Cardiac muscle cell (in vitro differentiated cells and primary cell): ENCODE results near the gene CDH11. TPM values are rescaled to one million over a fixed set of nuclear protein-coding genes. Genes with fewer than 3 reads are reported as not detected.
A peak's percentile ranks its signal among the peaks of the same experiment; 100 is the strongest.

Experiments
- DNase-seq, 2 donors: peaks; one replicate each; pipeline versions ENCODE4 v3.0.0 to v3.0.0-alpha.2; 2010 to 2017; ENCODE audit warnings: low read depth in 1 of 2, low spot score in 1 of 2
- H3K27ac ChIP-seq: fragments of 200-600 bp; sonication (generic); 2 replicates; pipeline ENCODE4 v1.5.1; 2016
- H3K27me3 ChIP-seq: fragments of 200-600 bp; sonication (generic); 2 replicates; pipeline ENCODE4 v1.6.0; 2016; ENCODE audit warnings: control low read depth
- H3K36me3 ChIP-seq: fragments of 200-600 bp; sonication (generic); 2 replicates; pipeline ENCODE4 v1.5.1; 2016; ENCODE audit warnings: control low read depth
- H3K4me1 ChIP-seq: fragments of 200-600 bp; sonication (generic); 2 replicates; pipeline ENCODE4 v1.8.1; 2017; ENCODE audit warnings: low read depth, mild to moderate bottlenecking, mixed run types
- H3K4me3 ChIP-seq: fragments of 200-600 bp; sonication (generic); 2 replicates; pipeline ENCODE4 v1.5.1; 2016; ENCODE audit warnings: mild to moderate bottlenecking
- H3K9me3 ChIP-seq: fragments of 200-600 bp; sonication (generic); 2 replicates; pipeline ENCODE4 v1.5.1; 2017; ENCODE audit warnings: low read depth, mild to moderate bottlenecking, control low read depth
- polyA plus RNA-seq: library from polyadenylated mRNA; unstranded; fragments of >200 nt; fragmentation: Nextera tagmentation; extraction: Ambion mirVana; gene quantifications from 2 replicates; pipeline ENCODE4 v1.2.1, GENCODE V29; 2016
- total RNA-seq: library from RNA; depleted of rRNA; stranded (reverse); fragments of >200 nt; gene quantifications from 2 replicates; pipeline ENCODE4 v1.2.3, GENCODE V29; 2016
- TF ChIP-seq, protein P1 (sequence below): IDR thresholded peaks from 2 replicates; pipeline ENCODE4 v1.5.1; 2012; ENCODE audit warnings: low read depth, mild to moderate bottlenecking, low read length

CDH11 gene
- total and polyA plus RNA-seq, 2 experiments from 2014 or later, result 29.4 to 99.3 TPM

DNA sequence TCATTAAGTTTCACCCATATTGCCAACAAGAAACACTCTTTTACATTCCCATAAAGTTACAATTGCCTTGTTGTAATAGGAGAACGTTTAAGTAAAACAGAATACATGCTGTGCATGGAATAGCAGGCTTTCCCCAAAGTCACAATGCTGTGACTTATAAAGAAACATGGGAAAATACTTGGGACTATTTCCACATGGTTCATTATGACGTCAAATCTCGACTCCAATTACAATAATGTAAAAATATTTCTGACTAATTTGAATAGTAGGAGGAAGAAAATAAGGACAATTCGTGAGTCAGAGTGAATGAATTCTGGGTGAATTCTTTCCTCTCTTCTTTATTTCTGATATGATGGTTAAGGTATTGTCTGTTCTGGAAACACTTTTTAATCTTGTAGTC, 52.8 kb downstream of the CDH11 start:
- Histone ChIP-seq H3K9me3 (no peaks in the 10 kb centered on the region), H3K27me3 (no peaks in the 10 kb centered on the region), H3K4me3 (no peak overlapping the region), H3K36me3 (no peaks in the 10 kb centered on the region), H3K27ac (no peak overlapping the region), H3K4me1 (peaks cover 9% of the 10 kb centered on the region)
- TF ChIP-seq, protein P1, sequence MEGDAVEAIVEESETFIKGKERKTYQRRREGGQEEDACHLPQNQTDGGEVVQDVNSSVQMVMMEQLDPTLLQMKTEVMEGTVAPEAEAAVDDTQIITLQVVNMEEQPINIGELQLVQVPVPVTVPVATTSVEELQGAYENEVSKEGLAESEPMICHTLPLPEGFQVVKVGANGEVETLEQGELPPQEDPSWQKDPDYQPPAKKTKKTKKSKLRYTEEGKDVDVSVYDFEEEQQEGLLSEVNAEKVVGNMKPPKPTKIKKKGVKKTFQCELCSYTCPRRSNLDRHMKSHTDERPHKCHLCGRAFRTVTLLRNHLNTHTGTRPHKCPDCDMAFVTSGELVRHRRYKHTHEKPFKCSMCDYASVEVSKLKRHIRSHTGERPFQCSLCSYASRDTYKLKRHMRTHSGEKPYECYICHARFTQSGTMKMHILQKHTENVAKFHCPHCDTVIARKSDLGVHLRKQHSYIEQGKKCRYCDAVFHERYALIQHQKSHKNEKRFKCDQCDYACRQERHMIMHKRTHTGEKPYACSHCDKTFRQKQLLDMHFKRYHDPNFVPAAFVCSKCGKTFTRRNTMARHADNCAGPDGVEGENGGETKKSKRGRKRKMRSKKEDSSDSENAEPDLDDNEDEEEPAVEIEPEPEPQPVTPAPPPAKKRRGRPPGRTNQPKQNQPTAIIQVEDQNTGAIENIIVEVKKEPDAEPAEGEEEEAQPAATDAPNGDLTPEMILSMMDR, result no peak
- DNase-seq, result peak in 1 of 2 donors; percentile 75

DNA sequence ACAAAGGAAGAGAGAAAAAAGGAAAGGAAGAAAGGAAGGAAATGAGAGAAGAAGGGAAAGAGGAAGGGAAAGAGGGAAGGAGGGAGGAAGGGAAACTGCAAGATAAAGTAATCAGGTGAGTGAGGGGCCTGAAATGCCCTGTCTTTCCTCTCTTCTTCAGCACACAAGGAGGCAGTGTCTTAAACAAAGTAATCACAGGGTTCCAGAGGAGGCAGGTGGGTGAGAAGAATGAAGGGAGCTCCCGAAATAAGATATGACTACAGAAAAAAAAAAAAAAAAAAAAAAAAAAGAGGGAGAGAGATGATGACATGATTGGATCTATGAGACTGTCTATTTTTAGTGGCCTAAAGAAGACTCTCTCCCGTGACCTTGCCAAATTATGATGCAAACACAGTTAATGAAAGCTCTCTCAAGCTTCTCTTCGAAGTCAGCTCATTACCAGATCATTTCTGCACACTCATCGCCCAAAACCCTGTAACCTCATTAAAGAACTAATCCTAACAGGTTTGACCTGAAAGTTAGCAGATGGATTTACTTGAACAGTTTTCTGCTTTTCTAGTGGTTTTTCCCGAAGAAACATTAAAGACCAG, 53.6 kb downstream of the CDH11 start:
- H3K27me3 ChIP-seq, result no peaks in the 10 kb centered on the region
- no peak overlapping the region for H3K27ac ChIP-seq
- H3K4me3 ChIP-seq, result no peak overlapping the region
- H3K4me1 ChIP-seq, result peaks cover 9% of the 10 kb centered on the region
- no peaks in the 10 kb centered on the region for H3K9me3 ChIP-seq
- no peaks in the 10 kb centered on the region for H3K36me3 ChIP-seq
- TF ChIP-seq, protein P1, result no peak
- peak in 1 of 2 donors; percentile 59 for DNase-seq

DNA sequence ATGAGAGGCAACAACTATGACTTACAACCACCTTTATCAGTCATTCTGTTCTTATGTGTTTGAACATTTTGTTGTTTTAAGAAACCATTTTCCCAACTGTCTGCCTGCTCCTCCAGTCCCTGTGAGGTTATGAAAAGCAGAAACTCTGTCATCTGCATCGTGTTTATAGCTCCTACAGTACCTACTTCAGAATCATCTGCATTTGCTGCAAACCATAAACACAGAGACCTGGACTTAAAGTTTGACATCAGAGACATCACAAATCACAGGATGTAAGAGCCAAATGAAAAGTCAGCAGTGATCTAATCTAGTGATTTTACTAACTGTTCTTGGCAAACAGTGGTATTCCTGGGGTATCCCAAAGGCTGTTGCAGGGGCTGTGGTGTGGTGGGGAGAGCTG, 55.2 kb downstream of the CDH11 start:
- DNase-seq, result no peak
- Histone ChIP-seq H3K4me3 (no peak overlapping the region), H3K36me3 (no peaks in the 10 kb centered on the region), H3K27me3 (no peaks in the 10 kb centered on the region), H3K4me1 (peaks cover 9% of the 10 kb centered on the region), H3K9me3 (no peaks in the 10 kb centered on the region), H3K27ac (no peak overlapping the region)
- TF ChIP-seq, protein P1, result no peak

DNA sequence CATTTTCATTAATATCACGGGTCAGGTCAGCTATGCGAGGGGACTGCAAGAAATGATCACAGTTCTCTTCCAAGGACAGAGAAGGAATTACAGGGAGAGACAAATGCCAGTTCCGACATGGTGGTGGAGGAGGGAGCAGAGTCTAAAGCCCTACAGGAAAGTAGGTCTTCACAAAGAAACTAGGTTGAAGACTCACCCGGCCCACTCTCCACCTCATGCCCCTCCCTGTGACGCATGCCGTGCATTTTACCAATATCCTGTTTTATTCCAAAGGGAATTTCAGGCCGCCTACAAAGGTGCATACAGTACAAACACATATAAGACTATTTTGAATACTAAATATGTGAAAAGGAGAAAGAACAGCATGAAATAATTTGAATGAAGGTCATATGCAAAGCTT, 56.8 kb downstream of the CDH11 start:
- H3K9me3 ChIP-seq, result no peaks in the 10 kb centered on the region
- peaks cover 6% of the 10 kb centered on the region for H3K4me1 ChIP-seq
- no peak for DNase-seq
- H3K36me3 ChIP-seq, result no peaks in the 10 kb centered on the region
- H3K4me3 ChIP-seq, result no peak overlapping the region
- TF ChIP-seq, protein P1, result no peak
- no peak overlapping the region for H3K27ac ChIP-seq
- no peaks in the 10 kb centered on the region for H3K27me3 ChIP-seq

DNA sequence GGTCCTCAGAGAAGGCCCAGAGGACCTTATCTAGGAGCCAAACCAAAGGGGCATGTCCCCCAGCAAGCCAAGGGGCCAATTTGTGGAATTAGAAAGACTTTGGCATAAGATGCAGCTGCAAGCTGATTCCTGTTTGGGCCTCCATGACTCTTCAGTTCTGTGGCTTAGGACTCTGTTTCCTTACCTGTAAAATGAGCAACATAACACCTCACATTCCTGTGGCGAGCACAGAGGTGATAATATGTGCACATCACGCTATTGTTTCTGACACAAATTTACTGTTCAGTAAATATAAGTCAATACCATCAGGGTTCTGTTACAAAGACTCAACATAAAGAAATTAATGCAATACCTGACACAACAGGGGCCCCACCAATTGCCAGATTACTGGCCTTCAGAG, 57.7 kb downstream of the CDH11 start:
- Histone ChIP-seq H3K4me1 (peaks cover 6% of the 10 kb centered on the region), H3K4me3 (no peak overlapping the region)

More for the DNA sequence above, 57.7 kb downstream of the CDH11 start:
- Histone ChIP-seq H3K9me3 (no peaks in the 10 kb centered on the region), H3K27me3 (no peaks in the 10 kb centered on the region), H3K36me3 (no peaks in the 10 kb centered on the region), H3K27ac (no peak overlapping the region)
- no peak for DNase-seq
- TF ChIP-seq, protein P1, result no peak
